ENCODE results near the gene ST8SIA6. TPM values are rescaled to one million over a fixed set of nuclear protein-coding genes. Genes with fewer than 3 reads are reported as not detected.
A peak's percentile ranks its signal among the peaks of the same experiment; 100 is the strongest.

ST8SIA6 gene
- total and polyA plus RNA-seq, 10 of the 15 experiments (the other 5 are each of a cell fraction or from before 2014, with no cell fraction given): 0.22 TPM; not detected in 9

- TF ChIP-seq ATF7 (IDR thresholded peaks at IDR 0.05; ENCODE audit: low read depth) (no peak), PRDM15 (CRISPR knock-in tag; IDR thresholded peaks at IDR 0.05) (no peak), RAD21 (IDR thresholded peaks at IDR 0.05; ENCODE audit: insufficient read depth, low read depth, low read length) (peak; percentile 47), CBX3 (IDR thresholded peaks at IDR 0.05; ENCODE audit: borderline replicate concordance, low read depth) (no peak), MYC (IDR thresholded peaks at IDR 0.05; ENCODE audit: insufficient read depth, insufficient read length, insufficient replicate concordance, low read length, severe bottlenecking) (no peak), SMC3 (IDR thresholded peaks at IDR 0.05; ENCODE audit: borderline replicate concordance, low read length) (peak; percentile 30; the same call in 1 of the 2 replicates), JUNB (IDR thresholded peaks at IDR 0.05) (no peak)
- TF ChIP-seq, protein P1, sequence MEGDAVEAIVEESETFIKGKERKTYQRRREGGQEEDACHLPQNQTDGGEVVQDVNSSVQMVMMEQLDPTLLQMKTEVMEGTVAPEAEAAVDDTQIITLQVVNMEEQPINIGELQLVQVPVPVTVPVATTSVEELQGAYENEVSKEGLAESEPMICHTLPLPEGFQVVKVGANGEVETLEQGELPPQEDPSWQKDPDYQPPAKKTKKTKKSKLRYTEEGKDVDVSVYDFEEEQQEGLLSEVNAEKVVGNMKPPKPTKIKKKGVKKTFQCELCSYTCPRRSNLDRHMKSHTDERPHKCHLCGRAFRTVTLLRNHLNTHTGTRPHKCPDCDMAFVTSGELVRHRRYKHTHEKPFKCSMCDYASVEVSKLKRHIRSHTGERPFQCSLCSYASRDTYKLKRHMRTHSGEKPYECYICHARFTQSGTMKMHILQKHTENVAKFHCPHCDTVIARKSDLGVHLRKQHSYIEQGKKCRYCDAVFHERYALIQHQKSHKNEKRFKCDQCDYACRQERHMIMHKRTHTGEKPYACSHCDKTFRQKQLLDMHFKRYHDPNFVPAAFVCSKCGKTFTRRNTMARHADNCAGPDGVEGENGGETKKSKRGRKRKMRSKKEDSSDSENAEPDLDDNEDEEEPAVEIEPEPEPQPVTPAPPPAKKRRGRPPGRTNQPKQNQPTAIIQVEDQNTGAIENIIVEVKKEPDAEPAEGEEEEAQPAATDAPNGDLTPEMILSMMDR (IDR thresholded peaks at IDR 0.05 in 2 of 3, conservative IDR thresholded peaks at IDR 0.05 in 1 of 3; ENCODE audit: control insufficient read depth in 2 of 3, extremely low read depth in 1 of 3, insufficient read depth in 1 of 3, low read depth in 3 of 3, low read length in 3 of 3): peak; percentile 40 to 50 (median 50)
- TF ChIP-seq, protein P2, sequence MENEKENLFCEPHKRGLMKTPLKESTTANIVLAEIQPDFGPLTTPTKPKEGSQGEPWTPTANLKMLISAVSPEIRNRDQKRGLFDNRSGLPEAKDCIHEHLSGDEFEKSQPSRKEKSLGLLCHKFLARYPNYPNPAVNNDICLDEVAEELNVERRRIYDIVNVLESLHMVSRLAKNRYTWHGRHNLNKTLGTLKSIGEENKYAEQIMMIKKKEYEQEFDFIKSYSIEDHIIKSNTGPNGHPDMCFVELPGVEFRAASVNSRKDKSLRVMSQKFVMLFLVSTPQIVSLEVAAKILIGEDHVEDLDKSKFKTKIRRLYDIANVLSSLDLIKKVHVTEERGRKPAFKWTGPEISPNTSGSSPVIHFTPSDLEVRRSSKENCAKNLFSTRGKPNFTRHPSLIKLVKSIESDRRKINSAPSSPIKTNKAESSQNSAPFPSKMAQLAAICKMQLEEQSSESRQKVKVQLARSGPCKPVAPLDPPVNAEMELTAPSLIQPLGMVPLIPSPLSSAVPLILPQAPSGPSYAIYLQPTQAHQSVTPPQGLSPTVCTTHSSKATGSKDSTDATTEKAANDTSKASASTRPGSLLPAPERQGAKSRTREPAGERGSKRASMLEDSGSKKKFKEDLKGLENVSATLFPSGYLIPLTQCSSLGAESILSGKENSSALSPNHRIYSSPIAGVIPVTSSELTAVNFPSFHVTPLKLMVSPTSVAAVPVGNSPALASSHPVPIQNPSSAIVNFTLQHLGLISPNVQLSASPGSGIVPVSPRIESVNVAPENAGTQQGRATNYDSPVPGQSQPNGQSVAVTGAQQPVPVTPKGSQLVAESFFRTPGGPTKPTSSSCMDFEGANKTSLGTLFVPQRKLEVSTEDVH (IDR thresholded peaks at IDR 0.05; ENCODE audit: low read depth, partially characterized antibody): no peak
- intact Hi-C loops (cut with micrococcal nuclease; ENCODE audit: unreplicated experiment): loop anchor here (1.0 kb wide), 1 partner anchor 190 kb away; no protein-coding TSS in a partner anchor
- CTCF ChIA-PET: interaction anchor here (0.6 to 3.9 kb wide), 32 partner anchors 10 to 807 kb away, joined by 3 to 56 read pairs (median 4); no protein-coding TSS in a partner anchor
Observed at GRCh38 chr10:17409170-17409733, 45.1 kb downstream of the ST8SIA6 start.

More at GRCh38 chr10:17409170-17409733, 45.1 kb downstream of the ST8SIA6 start:
- RAD21 ChIA-PET (ENCODE audit: unreplicated experiment): interaction anchor here (0.6 to 2.1 kb wide), 14 partner anchors 23 to 1396 kb away, joined by 3 to 13 read pairs (median 4); no protein-coding TSS in a partner anchor
- no peak for FAIRE-seq
- Histone ChIP-seq H4K20me1 (ENCODE audit: control insufficient read depth, insufficient read depth) (no peaks in the 10 kb centered on the region), H3K36me3 (ENCODE audit: control insufficient read depth in 2 of 2, insufficient read depth in 2 of 2, low read length in 1 of 2) (no peaks in the 10 kb centered on the region), H3K27me3 (replicated peaks in 1 of 2; ENCODE audit: control insufficient read depth in 2 of 2, insufficient read depth in 2 of 2, low read length in 1 of 2) (no peaks in the 10 kb centered on the region), H3K79me2 (ENCODE audit: control insufficient read depth, insufficient read depth, low read length) (no peaks in the 10 kb centered on the region), H3K9me3 (replicated peaks; ENCODE audit: control insufficient read depth, insufficient read depth, low read length) (no peaks in the 10 kb centered on the region), H3K27ac (ENCODE audit: control insufficient read depth, insufficient read depth) (no peak overlapping the region), H3K4me1 (ENCODE audit: control insufficient read depth, insufficient read depth, low read length) (no peaks in the 10 kb centered on the region), H3K4me2 (ENCODE audit: control insufficient read depth, insufficient read depth) (no peak overlapping the region), H3K4me3 (no peak overlapping the region), H2AFZ (ENCODE audit: control insufficient read depth, low read depth, low read length) (no peak overlapping the region), H3K9ac (ENCODE audit: control insufficient read depth, insufficient read depth, low read length) (no peak overlapping the region)
- BruUV-seq (replicated peaks): no TSS peak
- POLR2A ChIA-PET: no interaction called here
- SMC1A ChIA-PET (ENCODE audit: uncharacterized antibody, unreplicated experiment): interaction anchor here (0.5 to 2.3 kb wide), 12 partner anchors 16 to 193 kb away, joined by 3 to 9 read pairs (median 4); no protein-coding TSS in a partner anchor
- 50% methylated on average over 5 of the region's 5 CpGs for WGBS (ENCODE audit: insufficient coverage, insufficient replicate concordance, low lambda C conversion rate, missing lambda C conversion rate)
- no peak for DNase-seq (ENCODE audit: low read depth, low spot score)
- in situ Hi-C loops (cut with MboI): no loop called here
- ATAC-seq: peak; percentile 54; the same call in 2 of the 3 replicates

Data from GM12878 (cell line).